ENCODE results near the gene ABCF2.
A peak's percentile ranks its signal among the peaks of the same experiment; 100 is the strongest.

The ABCF2 gene

DNA sequence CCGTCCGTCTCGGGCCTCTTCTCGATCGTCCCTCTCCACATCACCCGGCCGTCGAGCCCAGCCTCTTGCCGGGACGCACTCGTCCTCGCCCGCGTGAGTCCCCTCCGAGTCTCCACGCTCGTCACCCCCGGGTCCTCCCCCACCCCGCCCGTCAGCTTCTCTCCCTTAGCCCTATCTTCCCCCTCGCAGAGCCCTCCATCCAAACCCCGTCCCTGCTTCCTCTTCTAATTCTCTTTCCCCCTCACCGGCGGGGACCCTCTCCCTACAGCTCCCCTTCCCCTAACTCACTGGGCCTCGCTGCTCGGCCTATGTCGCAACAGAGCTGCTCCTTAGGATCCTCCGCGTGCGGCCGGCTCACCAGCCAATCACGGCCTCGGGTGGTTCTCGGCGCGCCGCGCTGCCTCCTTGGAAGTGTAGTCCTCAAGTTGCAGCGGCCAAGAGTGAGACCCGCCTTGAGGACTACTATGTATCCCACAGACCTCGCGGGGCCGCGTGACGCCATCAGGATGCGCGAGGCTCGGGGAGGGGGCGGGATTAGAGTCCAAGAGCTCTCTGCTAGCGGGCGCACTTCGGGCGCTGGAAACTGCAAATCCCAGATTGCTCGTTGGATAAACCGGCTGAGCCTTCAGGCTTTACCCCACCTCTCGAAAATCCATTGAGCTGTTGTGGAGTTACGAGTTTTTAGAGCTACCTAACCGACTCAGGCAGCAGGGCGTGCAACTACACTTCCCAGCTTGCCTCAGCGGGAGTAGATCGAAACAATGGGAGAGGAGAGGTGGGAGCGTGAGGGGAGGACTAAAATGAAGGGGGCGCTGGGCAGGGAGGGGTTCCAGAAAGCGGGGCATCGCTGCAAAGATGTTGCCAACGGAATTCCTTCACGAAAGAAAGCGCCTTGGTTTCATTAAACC is at the start of gene ABCF2:
Gene ABCF2, minus strand, starts transcription at position 331 of the 908 bp plus-strand sequence. CDS start 747 bp downstream, outside the sequence.
- DNase-seq (ENCODE audit: low read depth in 2 of 2, low spot score in 1 of 2): peak; percentile 96 to 97

DNA sequence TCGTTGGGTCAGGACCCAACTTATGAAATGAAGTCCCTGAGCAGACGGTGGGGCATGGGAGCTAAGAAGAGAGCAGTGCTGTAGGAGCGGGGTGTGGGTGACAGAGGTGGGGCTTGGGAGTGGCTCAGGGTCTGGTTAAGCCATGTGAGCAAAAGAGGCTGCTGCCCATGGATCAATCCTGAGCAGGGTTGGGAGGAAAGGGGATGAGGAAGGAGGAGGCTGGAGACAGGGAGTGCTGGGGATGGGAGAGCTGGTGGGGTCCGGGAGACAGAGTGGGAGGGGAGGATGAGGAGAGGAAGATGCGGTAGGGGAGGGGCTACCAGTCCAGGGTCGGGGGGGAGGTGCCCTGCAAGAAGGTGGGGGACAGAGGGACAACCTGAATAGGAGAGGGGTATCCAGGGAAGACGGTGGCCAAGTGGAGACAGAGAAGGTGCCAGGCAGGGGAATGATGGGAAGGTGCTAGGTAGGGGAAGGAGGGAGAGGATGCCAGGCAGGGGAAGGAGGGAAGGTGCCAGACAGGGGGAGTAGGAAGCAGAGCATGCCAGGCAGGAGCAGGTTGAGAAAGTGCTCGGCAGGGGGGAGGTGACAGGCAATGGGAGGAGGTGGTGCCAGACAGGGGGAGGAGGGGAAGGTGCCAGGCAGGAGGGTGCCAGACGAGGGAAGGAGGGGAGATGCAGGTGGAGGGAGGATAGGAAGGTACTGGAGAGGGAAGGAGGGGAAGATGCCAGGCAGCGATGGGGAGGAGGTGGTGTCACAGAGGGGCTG is 49.0 kb upstream of the ABCF2 start:
- no peak for DNase-seq (ENCODE audit: low read depth in 2 of 2, low spot score in 1 of 2)

DNA sequence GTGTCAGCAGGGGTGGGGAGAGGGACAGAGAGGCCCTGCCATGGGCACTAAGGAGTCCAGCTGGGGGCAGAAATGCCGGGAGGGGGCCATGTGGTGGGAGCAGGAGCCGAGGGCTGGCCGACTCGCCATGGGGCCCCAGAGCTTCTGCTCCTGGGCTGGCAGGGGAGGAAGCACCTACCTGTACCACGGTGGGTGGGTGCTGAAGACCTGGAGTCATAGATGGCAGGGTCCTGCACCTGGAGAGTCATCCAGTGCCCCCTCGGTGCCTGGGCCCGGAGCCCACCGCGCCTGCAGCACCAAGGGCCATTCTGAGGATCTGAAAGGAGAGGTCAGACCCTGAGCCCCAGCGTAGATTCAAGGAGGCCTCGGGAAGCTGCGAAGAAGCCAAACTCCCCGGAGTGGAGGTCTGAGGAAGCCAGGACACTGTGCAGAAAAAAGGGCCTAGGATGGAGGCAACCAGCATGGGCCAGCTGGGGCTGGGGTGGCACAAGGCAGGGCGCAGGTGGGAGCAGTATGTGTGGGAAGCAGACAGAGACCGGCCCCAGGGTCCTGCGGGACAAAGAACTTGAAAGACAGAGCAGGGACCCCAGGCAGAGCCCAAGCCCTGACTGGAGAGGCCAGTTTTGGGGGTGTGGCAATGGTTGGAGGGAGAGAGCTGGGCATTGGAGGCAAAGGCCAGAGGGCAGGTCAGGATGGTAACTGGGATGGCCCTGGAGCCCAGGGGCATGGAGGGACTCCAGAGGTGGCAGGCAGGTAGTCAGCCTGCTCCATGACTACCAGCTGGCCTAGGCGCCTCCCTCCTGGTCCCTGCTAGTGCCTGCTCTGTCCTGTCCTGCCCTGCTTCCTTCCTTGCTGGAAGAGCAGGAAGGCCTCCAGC is 48.2 kb upstream of the ABCF2 start:
- no peak for DNase-seq (ENCODE audit: low read depth in 2 of 2, low spot score in 1 of 2)

DNA sequence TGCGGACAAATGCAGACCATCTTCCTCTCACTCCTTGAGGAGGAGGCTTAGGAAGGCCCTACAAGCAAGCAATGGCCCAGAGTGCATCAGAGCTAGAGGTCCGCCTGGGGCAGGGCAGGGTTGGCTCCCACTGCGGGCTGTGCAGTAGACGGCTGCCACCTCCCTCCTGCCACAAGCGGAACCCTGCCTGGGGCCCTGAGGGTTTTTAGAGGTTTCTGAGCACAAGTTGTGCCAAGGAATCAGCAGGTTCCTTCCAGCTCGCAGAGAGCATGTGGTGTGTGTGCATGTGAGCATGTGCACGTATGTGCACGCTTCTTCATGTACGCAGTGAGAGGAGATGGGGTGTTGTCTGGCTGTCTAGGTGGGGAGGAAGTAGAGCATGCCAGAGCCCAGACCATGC is 47.4 kb upstream of the ABCF2 start:
- DNase-seq (ENCODE audit: low read depth in 2 of 2, low spot score in 1 of 2): no peak

DNA sequence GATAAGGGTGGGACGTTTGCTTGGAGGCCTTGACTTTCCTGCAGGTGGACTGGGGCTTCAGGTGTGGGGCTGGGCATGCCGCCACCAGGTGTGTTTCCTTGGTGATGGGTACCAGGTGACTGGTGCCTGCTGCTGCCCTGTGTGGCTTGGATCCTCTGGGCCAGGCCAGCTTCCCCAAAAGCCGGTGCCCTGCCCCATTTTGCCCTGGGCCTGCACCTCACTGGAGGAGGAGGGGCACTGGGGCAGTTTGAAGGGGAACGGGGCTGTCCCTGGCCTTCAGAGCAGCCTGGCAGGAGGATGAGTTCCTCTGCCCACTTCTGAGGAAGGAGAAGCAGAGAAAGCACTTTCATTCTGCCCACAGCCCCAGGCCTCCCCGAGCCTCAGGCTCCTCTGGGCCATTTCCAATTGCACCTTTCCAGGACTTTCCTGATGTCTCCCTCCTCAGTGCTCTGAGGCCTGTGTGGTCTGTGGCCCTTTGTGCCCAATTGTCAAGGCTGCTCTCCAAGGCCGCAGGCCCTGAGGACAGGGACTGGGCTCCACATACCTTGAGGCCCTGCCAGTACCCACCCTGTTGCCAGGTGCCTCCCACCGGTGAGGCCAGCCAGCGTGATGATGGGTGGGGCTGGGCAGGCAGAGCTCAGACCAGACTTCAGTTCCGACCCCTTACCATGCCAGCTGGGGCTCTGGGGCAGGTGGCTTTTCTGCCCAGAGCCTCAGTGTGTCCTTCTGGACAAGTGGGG is 46.8 kb upstream of the ABCF2 start:
- no peak for DNase-seq (ENCODE audit: low read depth in 2 of 2, low spot score in 1 of 2)

DNA sequence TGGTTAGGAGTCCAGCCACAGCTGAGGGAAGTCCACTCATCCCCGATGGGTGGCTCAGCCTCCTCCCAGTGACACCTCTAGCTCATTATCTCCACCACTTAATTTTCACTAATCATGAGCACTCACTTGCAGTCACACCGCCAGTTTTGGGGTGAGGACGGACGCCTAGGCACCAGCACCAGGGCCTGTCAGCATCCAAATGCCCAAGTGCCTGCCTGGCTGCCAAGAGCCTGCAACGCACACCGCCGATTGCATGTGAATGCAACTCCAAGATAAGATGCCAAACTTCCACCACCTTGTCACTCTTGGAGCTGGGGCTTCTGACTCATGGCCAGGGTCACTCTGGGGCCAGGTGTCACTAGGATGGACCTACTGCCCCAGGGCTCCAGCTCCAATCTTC is 45.9 kb upstream of the ABCF2 start:
- DNase-seq (ENCODE audit: low read depth in 2 of 2, low spot score in 1 of 2): no peak

DNA sequence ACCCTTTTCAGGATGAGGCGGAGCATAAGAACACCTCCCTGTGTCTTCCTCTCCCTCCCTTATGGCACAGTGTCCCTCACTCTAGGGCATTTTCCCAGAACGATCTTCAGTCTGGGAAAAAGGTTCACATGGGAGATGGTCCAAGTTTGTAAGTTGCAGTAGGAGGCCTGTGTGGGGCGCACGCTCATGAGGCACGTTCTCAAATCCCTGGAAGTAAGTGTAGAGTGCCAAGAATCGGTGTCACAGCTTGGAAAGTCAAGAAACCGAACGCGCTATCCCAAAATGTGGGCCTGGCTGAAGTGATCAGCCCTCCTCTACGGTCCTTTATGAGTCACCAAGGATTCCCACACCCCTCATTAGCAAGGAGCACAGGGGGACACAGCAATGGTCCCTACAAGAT is 45.4 kb upstream of the ABCF2 start:
- no peak for DNase-seq (ENCODE audit: low read depth in 2 of 2, low spot score in 1 of 2)

DNA sequence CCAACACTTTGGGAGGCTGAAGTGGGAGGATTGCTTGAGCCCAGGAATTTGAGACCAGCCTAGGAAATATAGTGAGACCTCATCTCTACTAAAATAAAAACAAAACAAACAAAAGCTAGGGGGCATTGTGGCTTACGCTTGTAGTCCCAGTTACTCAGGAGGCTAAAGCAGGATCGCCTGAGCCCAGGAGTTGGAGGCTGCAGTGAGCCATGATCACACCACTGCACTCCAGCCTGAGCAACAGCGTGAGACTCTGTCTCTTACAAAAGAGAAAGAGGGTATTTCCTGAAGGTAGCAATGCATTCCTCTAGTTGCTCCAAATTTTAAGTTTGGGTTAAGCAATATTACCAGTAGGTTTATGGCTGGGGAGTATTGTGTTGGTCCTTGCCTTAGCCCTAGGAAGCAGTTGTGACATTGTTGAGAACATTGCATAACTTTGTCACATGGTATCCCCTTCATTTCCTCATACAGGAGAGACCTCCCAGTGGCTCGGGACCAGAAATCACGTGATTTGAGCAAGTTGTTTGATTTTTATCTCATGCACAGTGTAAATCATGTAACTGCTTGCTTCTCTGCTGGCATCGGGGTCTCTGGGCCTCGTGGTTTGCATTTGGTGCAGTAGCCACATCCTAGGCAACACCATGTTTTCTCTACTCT is 44.8 kb upstream of the ABCF2 start:
- DNase-seq (ENCODE audit: low read depth in 2 of 2, low spot score in 1 of 2): no peak

DNA sequence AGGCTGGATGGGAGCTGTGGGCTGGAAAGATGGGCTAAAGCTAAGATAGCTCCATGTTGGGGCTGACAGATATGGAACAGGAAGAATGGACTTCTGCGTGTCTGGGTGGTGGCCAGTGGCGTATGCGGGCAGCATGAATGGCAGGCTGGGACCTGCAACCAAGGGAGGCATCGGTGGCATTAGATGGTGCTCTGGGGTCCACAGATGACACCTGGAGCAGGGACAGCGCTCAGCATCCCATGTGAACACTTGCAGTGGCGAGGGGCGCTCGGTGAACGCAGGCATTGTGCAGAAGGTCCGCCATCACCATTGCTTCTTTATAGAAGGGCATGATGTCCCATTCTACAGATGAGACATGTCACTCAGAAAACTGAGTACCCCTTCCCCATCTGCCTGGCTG is 42.5 kb upstream of the ABCF2 start:
- no peak for DNase-seq (ENCODE audit: low read depth in 2 of 2, low spot score in 1 of 2)

DNA sequence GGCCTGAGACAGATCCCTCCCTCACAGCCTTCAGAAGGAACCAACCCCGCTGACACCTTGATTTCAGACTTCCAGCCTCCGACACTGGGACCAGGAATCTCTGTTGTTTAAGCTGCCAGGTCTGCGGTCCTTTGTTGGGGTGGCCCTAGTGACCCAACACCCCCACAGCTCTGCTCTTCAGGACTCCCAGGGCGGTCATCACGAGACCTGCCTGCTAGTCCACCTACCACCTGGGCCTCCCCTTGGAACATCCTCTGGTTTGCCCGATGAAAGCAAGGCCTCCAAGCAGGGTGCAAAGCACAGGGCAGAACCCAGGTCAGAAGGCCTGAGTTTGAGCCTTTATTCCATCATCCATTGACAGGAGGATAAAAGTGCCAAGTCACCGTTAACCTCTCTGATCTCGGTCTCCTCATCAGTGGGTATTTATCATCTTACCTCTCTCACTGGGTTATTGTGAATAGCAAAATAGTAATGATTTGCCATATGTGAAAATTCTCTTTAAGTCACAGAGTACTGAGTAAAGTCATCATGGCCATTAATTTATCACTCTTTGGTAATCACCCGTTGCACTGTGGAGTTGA is 38.4 kb upstream of the ABCF2 start:
- no peak for DNase-seq (ENCODE audit: low read depth in 2 of 2, low spot score in 1 of 2)

DNA sequence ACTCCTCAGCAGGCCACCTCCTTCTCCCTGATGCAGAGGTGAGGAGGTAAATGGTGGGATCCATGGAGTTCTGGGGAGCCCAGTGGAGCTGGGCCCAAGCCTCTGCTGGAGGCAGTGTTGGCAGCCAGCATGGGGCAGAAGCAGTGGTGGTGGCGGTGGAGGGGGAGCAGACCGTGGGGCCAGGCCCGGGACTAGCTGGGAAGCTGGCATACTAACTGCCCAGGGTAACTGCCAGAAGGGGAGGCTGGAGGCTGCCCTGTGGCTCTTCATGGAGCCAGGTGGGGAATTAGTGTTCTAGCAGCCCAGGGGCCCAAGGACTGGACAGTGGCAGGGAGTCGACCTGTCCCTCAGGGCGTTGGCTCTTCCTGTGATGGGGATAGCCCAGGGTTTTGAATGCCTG is 37.6 kb upstream of the ABCF2 start:
- DNase-seq (ENCODE audit: low read depth in 2 of 2, low spot score in 1 of 2): no peak

DNA sequence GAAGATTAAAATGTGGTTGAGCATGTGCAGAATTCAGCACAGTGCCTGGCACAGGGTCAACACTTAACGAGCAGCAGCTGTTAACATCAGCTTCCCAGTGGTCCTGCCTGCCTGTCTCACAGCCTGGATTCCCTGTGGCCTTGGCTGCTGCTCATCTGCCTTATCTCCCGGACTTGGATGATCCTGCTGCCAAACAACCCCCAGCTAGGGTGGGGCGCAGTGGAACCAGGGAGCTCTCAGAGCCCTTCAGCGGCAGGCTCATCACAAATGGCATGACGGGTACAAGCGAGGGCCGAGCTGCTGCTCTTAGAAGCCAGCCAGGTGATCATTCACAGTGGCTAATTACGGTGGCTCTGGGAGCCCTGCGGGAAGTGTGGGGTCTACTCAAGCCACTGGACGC is 34.5 kb upstream of the ABCF2 start:
- DNase-seq (ENCODE audit: low read depth in 2 of 2, low spot score in 1 of 2): no peak

DNA sequence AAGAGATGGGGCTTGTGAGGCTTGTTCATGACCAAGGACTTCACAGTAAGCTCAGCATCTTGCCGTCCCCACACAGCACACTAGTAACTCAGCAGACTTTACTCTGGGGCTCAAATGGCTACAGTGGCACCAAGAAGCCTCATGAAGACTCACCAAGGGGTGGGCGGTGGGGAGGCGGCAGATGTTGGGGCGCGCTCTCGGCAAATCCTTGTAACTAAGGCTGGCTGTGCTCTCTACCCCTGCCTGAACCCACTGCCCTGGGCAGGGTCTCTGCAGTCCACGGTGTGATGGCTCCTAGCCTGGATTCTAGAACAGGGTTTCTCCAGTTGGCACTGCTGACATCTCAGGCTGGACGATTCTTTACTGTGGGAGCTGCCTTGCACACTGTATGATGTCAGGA is 33.9 kb upstream of the ABCF2 start:
- DNase-seq (ENCODE audit: low read depth in 2 of 2, low spot score in 1 of 2): no peak

DNA sequence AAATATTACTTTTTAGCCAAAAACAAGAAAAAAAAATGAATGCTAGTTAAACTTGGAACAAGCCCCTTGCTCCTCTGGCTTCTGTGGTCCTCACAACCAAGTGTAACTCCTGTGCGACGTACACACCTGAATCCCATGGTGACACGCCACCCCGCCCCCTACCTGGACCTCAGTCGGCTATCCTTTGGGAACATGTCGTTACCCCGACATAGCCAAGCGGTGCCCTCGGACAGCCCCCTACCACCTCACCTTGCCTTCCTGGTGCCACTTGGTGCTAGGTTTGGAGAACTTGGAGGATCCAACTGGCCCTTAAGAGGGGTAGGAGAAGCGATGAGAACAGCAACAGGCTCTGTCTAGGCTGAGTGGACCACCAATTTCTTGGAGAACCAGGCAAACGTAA is 33.5 kb upstream of the ABCF2 start:
- DNase-seq (ENCODE audit: low read depth in 2 of 2, low spot score in 1 of 2): no peak

DNA sequence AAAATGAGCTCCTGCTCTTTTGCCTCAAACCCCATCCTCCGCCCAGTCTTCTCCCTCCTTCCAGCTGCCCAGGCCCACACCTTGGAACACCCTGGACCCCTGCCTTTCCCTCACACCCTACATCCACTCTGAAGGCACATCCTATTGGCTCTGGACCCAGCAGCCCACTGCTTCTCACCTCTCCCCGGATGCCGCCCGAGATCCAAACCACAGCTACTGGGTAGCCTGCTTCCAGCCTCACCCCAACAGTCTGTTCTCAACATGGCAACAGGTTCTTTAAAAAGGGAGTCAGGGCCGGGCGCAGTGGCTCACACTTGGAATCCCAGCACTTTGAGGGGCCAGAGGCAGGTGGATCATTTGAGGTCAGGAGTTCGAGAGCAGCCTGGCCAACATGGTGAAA is 31.0 kb upstream of the ABCF2 start:
- no peak for DNase-seq (ENCODE audit: low read depth in 2 of 2, low spot score in 1 of 2)

DNA sequence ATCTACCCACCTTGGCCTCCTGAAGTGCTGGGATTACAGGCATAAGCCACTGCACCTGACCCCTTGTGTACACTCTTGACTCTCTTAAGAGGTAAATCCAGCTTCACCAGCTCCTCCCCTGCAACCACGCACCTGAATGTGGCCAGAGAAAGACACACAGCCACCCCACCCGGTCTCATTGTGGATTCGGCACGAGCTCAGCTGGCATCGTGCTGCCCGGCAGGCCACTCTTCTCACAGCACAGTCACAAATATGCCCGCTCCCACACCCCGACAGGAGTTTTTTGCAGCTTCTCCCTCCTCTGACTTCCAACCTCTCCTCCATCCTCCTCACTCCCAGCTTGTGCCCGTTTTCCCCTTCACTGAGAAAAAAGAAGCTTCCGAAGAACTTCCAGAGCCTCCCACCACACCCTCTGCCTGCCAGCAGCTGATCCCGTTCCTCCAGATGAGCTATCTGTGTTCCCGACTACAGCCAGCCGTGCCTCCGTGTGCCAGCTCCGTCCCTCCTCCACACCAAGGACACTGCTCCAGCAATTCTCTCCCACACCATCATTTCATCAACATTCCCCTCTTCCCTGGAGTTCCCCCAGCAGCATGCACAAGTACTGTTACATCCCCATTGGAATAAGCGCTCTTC is 29.5 kb upstream of the ABCF2 start:
- no peak for DNase-seq (ENCODE audit: low read depth in 2 of 2, low spot score in 1 of 2)

DNA sequence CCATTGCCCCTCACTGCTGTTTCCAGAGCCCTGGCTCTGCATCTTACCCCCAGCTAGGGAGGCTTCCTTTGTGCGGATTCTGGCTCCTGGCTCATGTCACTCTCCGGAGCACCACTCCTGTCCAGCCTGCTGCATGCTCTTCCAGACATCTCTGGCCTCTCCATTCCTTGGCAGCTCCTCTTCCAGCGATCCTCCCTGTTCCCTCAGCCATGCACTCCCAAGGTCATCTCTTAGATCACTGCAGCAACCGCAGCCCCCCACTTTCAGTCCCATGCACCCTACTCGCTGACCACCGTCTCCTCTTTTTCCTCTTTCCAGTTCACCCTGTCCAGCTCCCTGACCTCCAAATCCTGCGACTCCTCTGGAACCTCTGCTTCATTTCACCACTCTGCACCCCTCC is 28.4 kb upstream of the ABCF2 start:
- no peak for DNase-seq (ENCODE audit: low read depth in 2 of 2, low spot score in 1 of 2)

DNA sequence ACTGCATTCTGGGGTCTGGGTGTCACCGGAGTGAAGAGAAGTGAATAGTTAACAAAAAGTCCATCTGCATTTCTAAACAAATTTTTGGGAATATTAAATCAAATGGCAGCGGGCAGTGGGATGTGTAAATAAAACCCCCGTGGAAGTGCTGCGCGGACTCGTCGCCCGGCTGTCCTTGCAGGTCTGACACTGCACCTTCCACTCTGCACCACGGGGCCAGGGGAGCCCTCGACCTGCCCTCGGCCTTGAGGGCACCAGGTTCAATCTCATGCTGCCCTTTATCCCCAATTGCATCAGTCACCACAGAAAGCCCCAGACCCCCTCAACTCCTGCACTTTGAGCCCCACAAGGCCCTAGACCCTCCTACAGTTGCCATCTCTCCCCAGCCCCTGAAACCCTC is 27.8 kb upstream of the ABCF2 start:
- DNase-seq (ENCODE audit: low read depth in 2 of 2, low spot score in 1 of 2): no peak

DNA sequence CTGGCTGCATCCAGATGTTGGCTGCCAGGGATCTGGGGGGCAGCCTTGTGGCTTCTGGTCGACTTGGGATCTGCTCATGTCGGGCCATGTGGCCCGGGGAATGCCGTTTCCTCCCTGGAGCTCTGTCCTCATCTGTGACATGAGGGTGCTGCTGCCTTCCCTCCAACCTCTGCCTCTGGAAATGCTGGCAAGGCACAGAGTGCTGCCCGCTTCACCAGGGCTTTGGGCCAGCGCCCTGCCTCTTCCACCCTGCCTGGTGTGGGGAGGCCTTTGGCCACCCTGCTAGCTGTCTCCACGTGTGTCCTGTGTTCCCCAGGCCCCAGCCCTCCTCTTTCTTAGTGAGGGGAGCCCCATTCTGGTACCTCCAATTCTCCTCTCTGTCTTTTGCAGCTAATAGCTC is 27.3 kb upstream of the ABCF2 start:
- no peak for DNase-seq (ENCODE audit: low read depth in 2 of 2, low spot score in 1 of 2)

Data from stimulated activated CD8-positive, alpha-beta memory T cell treated with anti-CD3 and anti-CD28 coated beads, Interleukin-4, amount 100 ng/mL, for 1 hour (primary cell).